CD14-positive monocyte (primary cell): Measurements from ENCODE around the gene PHACTR3. TPM values are rescaled to one million over a fixed set of nuclear protein-coding genes. Genes with fewer than 3 reads are reported as not detected.

Source experiments
- DNase-seq, 3 donors: peaks; one replicate each; pipeline ENCODE4 v3.0.0-alpha.2; 2011 to 2022
- H2AFZ ChIP-seq: 2 replicates; pipeline ENCODE4 v1.6.0; 2012; ENCODE audit warnings: mild to moderate bottlenecking, low read depth, low read length, inconsistent platforms; ENCODE audit not compliant: insufficient read depth, poor library complexity, severe bottlenecking
- H3K27ac ChIP-seq, 2 donors: 1 replicate in 1 of 2; 2 replicates in 1 of 2; pipeline ENCODE4 v1.5.1; 2012 to 2013; ENCODE audit warnings: low read length in 2 of 2, control low read depth in 1 of 2, inconsistent platforms in 1 of 2, low read depth in 1 of 2, mild to moderate bottlenecking in 1 of 2
- H3K27me3 ChIP-seq, 2 donors: one replicate each; pipeline versions ENCODE4 v1.6.0 to v1.6.1; 2011 to 2013; ENCODE audit warnings: low read length in 2 of 2; ENCODE audit not compliant: control insufficient read depth in 2 of 2, insufficient read depth in 2 of 2
- H3K36me3 ChIP-seq, 2 donors: replicated peaks in 1 of 2; 1 replicate in 1 of 2; 2 replicates in 1 of 2; pipeline versions ENCODE4 v1.5.1 to v1.6.1; 2012 to 2013; ENCODE audit warnings: low read length in 2 of 2, control low read depth in 1 of 2, inconsistent platforms in 1 of 2, mild to moderate bottlenecking in 1 of 2; ENCODE audit not compliant: insufficient read depth in 2 of 2, control insufficient read depth in 1 of 2
- H3K4me1 ChIP-seq, 2 donors: 1 replicate in 1 of 2; 2 replicates in 1 of 2; pipeline versions ENCODE4 v1.5.1 to v1.6.1; 2012 to 2013; ENCODE audit warnings: low read length in 2 of 2, control low read depth in 1 of 2, inconsistent platforms in 1 of 2, mild to moderate bottlenecking in 1 of 2, moderate library complexity in 1 of 2; ENCODE audit not compliant: insufficient read depth in 2 of 2, control insufficient read depth in 1 of 2
- H3K4me2 ChIP-seq: replicated peaks from 2 replicates; pipeline ENCODE3; 2012; ENCODE audit warnings: low read length, moderate library complexity, mild to moderate bottlenecking; ENCODE audit not compliant: poor library complexity, severe bottlenecking; ENCODE audit errors: extremely low read depth
- H3K4me3 ChIP-seq, 3 experiments: fragments of 200-600 bp in 1 of 3; sonication (generic) in 1 of 3; replicated peaks in 1 of 3; 1 replicate in 2 of 3; 2 replicates in 1 of 3; pipeline ENCODE4 v1.5.1; 2011 to 2013; ENCODE audit warnings: low read length in 3 of 3, mild to moderate bottlenecking in 3 of 3, control low read depth in 2 of 3, low read depth in 2 of 3, inconsistent platforms in 1 of 3, moderate library complexity in 1 of 3
- H3K79me2 ChIP-seq: 2 replicates; pipeline ENCODE4 v1.6.0; 2012; ENCODE audit warnings: mild to moderate bottlenecking, control low read depth, inconsistent platforms, low read length, moderate library complexity; ENCODE audit not compliant: insufficient read depth
- H3K9ac ChIP-seq: 2 replicates; pipeline ENCODE4 v1.6.0; 2017; ENCODE audit warnings: low read length, mild to moderate bottlenecking; ENCODE audit not compliant: insufficient read depth, poor library complexity, severe bottlenecking
- H3K9me3 ChIP-seq, 2 donors: replicated peaks in 1 of 2; 1 replicate in 1 of 2; 2 replicates in 1 of 2; pipeline versions ENCODE4 v1.5.1 to v1.6.1; 2012 to 2013; ENCODE audit warnings: low read length in 2 of 2, control low read depth in 1 of 2; ENCODE audit not compliant: control insufficient read depth in 1 of 2, insufficient read depth in 1 of 2
- H4K20me1 ChIP-seq: 2 replicates; pipeline ENCODE4 v1.6.0; 2012; ENCODE audit warnings: mild to moderate bottlenecking, low read length, control low read depth, moderate library complexity; ENCODE audit not compliant: insufficient read depth
- H3K27ac Mint-ChIP-seq, 7 donors: one replicate each; pipeline ENCODE4 v1.8.0; 2020; ENCODE audit warnings: mild to moderate bottlenecking in 7 of 7, mixed read lengths in 7 of 7, moderate library complexity in 6 of 7, inconsistent platforms in 2 of 7
- H3K27me3 Mint-ChIP-seq, 3 donors: one replicate each; pipeline ENCODE4 v1.8.0; 2021 to 2022; ENCODE audit warnings: low read depth in 3 of 3, mild to moderate bottlenecking in 3 of 3, mixed read lengths in 3 of 3, moderate library complexity in 3 of 3, inconsistent platforms in 1 of 3
- H3K36me3 Mint-ChIP-seq, 2 donors: one replicate each; pipeline ENCODE4 v1.8.0; 2020; ENCODE audit warnings: mixed read lengths in 2 of 2, inconsistent platforms in 1 of 2, mild to moderate bottlenecking in 1 of 2
- H3K4me1 Mint-ChIP-seq: one replicate; pipeline ENCODE4 v1.8.0; 2020; ENCODE audit warnings: mild to moderate bottlenecking, mixed read lengths
- H3K4me3 Mint-ChIP-seq, 2 donors: one replicate each; pipeline ENCODE4 v1.8.0; 2020; ENCODE audit warnings: mild to moderate bottlenecking in 2 of 2, mixed read lengths in 2 of 2, moderate library complexity in 1 of 2
- H3K9me3 Mint-ChIP-seq, 7 donors: one replicate each; pipeline ENCODE4 v1.8.0; 2020 to 2022; ENCODE audit warnings: mixed read lengths in 7 of 7, mild to moderate bottlenecking in 6 of 7, moderate library complexity in 6 of 7, inconsistent platforms in 2 of 7
- WGBS: methylation state at CpG from one replicate; pipeline ENCODE4 v1.1.5; 2013; ENCODE audit warnings: missing lambda C conversion rate; ENCODE audit not compliant: insufficient coverage; 5-methylcytosine and 5-hydroxymethylcytosine counted together
- intact Hi-C, 2 donors: fragments of 100-400 bp; cut with micrococcal nuclease; formaldehyde crosslinking; loops; one replicate each; pipeline versions ENCODE4 v1.15.0 to v1.15.1; 2023
- polyA plus RNA-seq, 3 donors: library from polyadenylated mRNA; depleted of rRNA in 1 of 3; unstranded in 2 of 3; stranded (reverse) in 1 of 3; fragments of 300-500 nt in 2 of 3; fragments of >200 nt in 1 of 3; fragmentation: Illumina TruSeq in 2 of 3; gene quantifications; 1 replicate in 2 of 3; 2 replicates in 1 of 3; pipeline ENCODE4 v1.2.3, GENCODE V29; 2012 to 2021
- TF ChIP-seq, protein P1 (sequence below): fragments of 200-600 bp; IDR thresholded peaks from one replicate; pipeline ENCODE4 v1.8.0; 2022; ENCODE audit warnings: antibody characterized with exemption, mild to moderate bottlenecking

PHACTR3 gene
- polyA plus RNA-seq, 3 donors = 0.11 to 0.17 TPM; not detected in 1

DNA sequence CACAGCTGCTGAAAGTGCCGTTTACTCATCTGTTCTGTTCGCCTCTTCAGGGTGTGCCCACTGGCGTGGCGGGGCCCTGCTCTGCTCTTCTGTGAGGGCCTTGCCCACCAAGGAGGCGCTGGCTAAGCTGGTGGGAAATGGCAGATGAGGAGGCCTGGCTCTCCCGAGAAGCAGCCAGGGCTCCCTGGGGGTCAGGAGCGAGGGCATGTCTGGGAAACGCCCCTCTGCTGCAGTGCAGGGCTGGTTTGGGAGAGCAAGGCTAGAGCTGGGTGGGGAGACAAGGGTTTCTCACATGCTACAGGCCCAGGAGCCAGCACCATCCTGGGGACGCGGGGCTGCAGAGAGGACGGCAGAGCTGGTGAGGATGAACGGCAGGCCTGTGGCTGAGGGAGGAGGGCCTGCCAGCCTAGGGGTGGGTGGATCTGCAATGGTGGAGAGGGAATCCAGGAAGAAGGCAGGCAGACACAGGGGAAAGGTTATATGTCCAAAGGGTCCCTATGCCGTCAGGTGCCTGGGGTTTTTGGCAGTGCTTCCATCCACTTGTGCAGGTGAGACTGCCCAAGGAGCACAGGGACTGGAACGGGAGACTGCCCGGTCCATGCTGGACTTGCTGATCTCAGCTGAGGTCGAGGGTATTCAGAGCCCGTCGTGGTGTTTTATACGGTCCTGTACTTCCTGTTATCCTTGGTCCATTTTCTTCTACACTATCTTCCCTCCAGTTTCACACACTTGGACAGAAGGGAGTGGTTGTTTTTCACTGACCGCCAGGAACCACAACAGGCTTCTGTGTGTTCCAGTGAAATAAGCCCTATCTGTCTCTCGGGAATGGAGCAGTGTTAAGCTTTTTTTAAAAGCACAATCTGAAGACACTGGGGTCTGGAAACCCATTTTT, 209.9 kb downstream of the PHACTR3 start:
- H3K4me2 ChIP-seq = no peak overlapping the region
- no peaks in the 10 kb centered on the region for H3K36me3 Mint-ChIP-seq
- H3K36me3 ChIP-seq = no peaks in the 10 kb centered on the region
- peaks cover 5 to 11% (median 9%) of the 10 kb centered on the region in 3 donors for H3K27me3 Mint-ChIP-seq
- no peak overlapping the region for H3K4me3 Mint-ChIP-seq
- H3K79me2 ChIP-seq = no peaks in the 10 kb centered on the region
- H3K27me3 ChIP-seq = no peaks in the 10 kb centered on the region
- no peak overlapping the region for H3K27ac Mint-ChIP-seq
- no peaks in the 10 kb centered on the region for H4K20me1 ChIP-seq
- no peak overlapping the region for H2AFZ ChIP-seq
- TF ChIP-seq, protein P1, sequence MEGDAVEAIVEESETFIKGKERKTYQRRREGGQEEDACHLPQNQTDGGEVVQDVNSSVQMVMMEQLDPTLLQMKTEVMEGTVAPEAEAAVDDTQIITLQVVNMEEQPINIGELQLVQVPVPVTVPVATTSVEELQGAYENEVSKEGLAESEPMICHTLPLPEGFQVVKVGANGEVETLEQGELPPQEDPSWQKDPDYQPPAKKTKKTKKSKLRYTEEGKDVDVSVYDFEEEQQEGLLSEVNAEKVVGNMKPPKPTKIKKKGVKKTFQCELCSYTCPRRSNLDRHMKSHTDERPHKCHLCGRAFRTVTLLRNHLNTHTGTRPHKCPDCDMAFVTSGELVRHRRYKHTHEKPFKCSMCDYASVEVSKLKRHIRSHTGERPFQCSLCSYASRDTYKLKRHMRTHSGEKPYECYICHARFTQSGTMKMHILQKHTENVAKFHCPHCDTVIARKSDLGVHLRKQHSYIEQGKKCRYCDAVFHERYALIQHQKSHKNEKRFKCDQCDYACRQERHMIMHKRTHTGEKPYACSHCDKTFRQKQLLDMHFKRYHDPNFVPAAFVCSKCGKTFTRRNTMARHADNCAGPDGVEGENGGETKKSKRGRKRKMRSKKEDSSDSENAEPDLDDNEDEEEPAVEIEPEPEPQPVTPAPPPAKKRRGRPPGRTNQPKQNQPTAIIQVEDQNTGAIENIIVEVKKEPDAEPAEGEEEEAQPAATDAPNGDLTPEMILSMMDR = no peak
- no peak overlapping the region for H3K9ac ChIP-seq
- no peaks in the 10 kb centered on the region for H3K9me3 ChIP-seq
- no peak for DNase-seq
- H3K4me3 ChIP-seq = no peak overlapping the region
- intact Hi-C loops = no loop called here
- no peak overlapping the region for H3K27ac ChIP-seq
- peaks cover 0 to 1% (median 0%) of the 10 kb centered on the region in 7 donors for H3K9me3 Mint-ChIP-seq
- WGBS = 84% methylated on average over 17 of the region's 21 CpGs
- no peaks in the 10 kb centered on the region for H3K4me1 Mint-ChIP-seq
- no peaks in the 10 kb centered on the region for H3K4me1 ChIP-seq

DNA sequence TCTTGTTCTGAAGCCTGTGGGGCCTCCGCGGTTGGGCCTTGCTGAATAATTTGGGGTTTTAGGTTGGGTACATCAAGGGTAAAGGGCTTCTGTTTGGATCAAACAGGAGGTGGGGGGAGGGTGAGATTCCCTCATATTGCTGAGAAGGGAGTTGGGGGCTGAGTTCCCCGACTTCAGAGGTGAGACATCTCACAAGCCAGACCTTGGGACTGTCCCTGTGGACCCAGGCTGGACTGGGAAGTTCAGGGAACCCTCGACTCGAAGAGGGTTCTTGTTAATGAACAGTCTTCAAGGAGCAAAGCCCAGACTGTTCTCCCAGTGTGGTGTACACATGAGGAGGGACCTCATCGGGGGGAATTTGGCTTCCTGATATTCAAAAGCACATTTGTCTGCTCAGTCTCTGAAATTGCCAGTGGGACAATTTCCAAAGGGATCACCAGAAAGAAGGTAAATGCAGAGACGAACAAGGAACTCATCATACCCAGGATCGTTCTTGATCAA, 210.6 kb downstream of the PHACTR3 start:
- DNase-seq = no peak
- Mint-ChIP-seq H3K36me3 (no peaks in the 10 kb centered on the region), H3K9me3 (peaks cover 0 to 1% (median 0%) of the 10 kb centered on the region in 7 donors), H3K4me1 (no peaks in the 10 kb centered on the region), H3K27me3 (peaks cover 5 to 11% (median 11%) of the 10 kb centered on the region in 3 donors), H3K27ac (no peak overlapping the region), H3K4me3 (no peak overlapping the region)
- no peak overlapping the region for H3K9ac ChIP-seq
- TF ChIP-seq, protein P1 = no peak
- H3K36me3 ChIP-seq = no peaks in the 10 kb centered on the region
- H3K4me2 ChIP-seq = no peak overlapping the region
- H3K27ac ChIP-seq = no peak overlapping the region
- H2AFZ ChIP-seq = no peak overlapping the region
- no peaks in the 10 kb centered on the region for H4K20me1 ChIP-seq
- H3K79me2 ChIP-seq = no peaks in the 10 kb centered on the region
- no peaks in the 10 kb centered on the region for H3K27me3 ChIP-seq
- intact Hi-C loops = no loop called here
- H3K4me1 ChIP-seq = no peaks in the 10 kb centered on the region
- no peak overlapping the region for H3K4me3 ChIP-seq
- no peaks in the 10 kb centered on the region for H3K9me3 ChIP-seq
- WGBS = 90% methylated on average over 6 of the region's 8 CpGs
